Measurements from ENCODE around the gene ONECUT2. TPM values are rescaled to one million over a fixed set of nuclear protein-coding genes. Genes with fewer than 3 reads are reported as not detected.

ONECUT2 gene
- total and polyA plus RNA-seq, 2 experiments from 2014 or later: 0.82 to 1.7 TPM

GRCh38 chr18:57425096-57425495, 10.1 kb upstream of the ONECUT2 start (continued):
- no peak for TF ChIP-seq REST (IDR thresholded peaks at IDR 0.05; ENCODE audit: unreplicated experiment)

GRCh38 chr18:57426187-57426586, 9.0 kb upstream of the ONECUT2 start:
- no peak overlapping the region for H3K4me3 ChIP-seq
- peaks cover 73% of the 10 kb centered on the region for H3K27me3 ChIP-seq (ENCODE audit: insufficient read depth)
- no peak overlapping the region for H3K4me2 ChIP-seq
- H3K4me3 Mint-ChIP-seq: no peak overlapping the region; the same call in 2 of the 3 replicates
- H3K27me3 Mint-ChIP-seq (ENCODE audit: insufficient read depth, low read depth, poor library complexity): peaks cover 51% of the 10 kb centered on the region
- H3K4me1 Mint-ChIP-seq: peaks cover 24% of the 10 kb centered on the region
- H3K27ac ChIP-seq (ENCODE audit: low read depth): no peak overlapping the region
- no peaks in the 10 kb centered on the region for H3K36me3 ChIP-seq (ENCODE audit: insufficient read depth)
- H3K36me3 Mint-ChIP-seq (ENCODE audit: low read depth): no peaks in the 10 kb centered on the region
- peaks cover 16% of the 10 kb centered on the region for H3F3A ChIP-seq (replicated peaks; ENCODE audit: low read depth)
- H3K9me2 ChIP-seq (ENCODE audit: insufficient read depth): no peaks in the 10 kb centered on the region
- ATAC-seq: no peak
- no peak overlapping the region for H3K27ac Mint-ChIP-seq
- H4K20me1 ChIP-seq (replicated peaks; ENCODE audit: insufficient read depth): peaks cover 8% of the 10 kb centered on the region; the same call in 1 of the 2 replicates
- no peak for TF ChIP-seq NANOG (IDR thresholded peaks at IDR 0.05; ENCODE audit: borderline replicate concordance)
- TF ChIP-seq CTCF (conservative IDR thresholded peaks at IDR 0.05; ENCODE audit: low read depth in 2 of 2): no peak
- TF ChIP-seq POLR2AphosphoS5 (IDR thresholded peaks at IDR 0.05; ENCODE audit: low read depth): no peak
- TF ChIP-seq STAT1 (IDR thresholded peaks at IDR 0.05; ENCODE audit: unreplicated experiment): no peak
- no peak for TF ChIP-seq ZNF462 (CRISPR knock-in tag; IDR thresholded peaks at IDR 0.05)
- TF ChIP-seq EZH2phosphoT487 (IDR thresholded peaks at IDR 0.05; ENCODE audit: unreplicated experiment): no peak
- no peak for TF ChIP-seq JUNB (IDR thresholded peaks at IDR 0.05; ENCODE audit: unreplicated experiment)
- TF ChIP-seq ZNF331 (CRISPR knock-in tag; IDR thresholded peaks at IDR 0.05; ENCODE audit: low read depth): no peak
- TF ChIP-seq ETS1 (IDR thresholded peaks at IDR 0.05): no peak
- no peak overlapping the region for H2AFZ ChIP-seq
- DNase-seq (ENCODE audit: low spot score): no peak
- H3K79me2 ChIP-seq (replicated peaks; ENCODE audit: insufficient read depth): no peaks in the 10 kb centered on the region
- peaks cover 22% of the 10 kb centered on the region for H3K4me1 ChIP-seq (ENCODE audit: insufficient read depth)
- H3K9me3 Mint-ChIP-seq: no peaks in the 10 kb centered on the region
